Mammary epithelial cell (primary cell): ENCODE data around the gene STARD7.

Source experiments
- CTCF ChIP-seq, 2 donors: IDR thresholded peaks in 1 of 2; conservative IDR thresholded peaks in 1 of 2; 2 replicates each; pipeline ENCODE4 v1.5.1; 2011 to 2012; ENCODE audit warnings: inconsistent platforms in 2 of 2, low read length in 2 of 2, mild to moderate bottlenecking in 2 of 2, control low read depth in 1 of 2, low read depth in 1 of 2; ENCODE audit not compliant: insufficient read depth in 1 of 2; ENCODE audit errors: extremely low read depth in 1 of 2
- EZH2 ChIP-seq: IDR thresholded peaks from 2 replicates; pipeline ENCODE4 v1.6.1; 2012; ENCODE audit warnings: low read length, inconsistent platforms, borderline replicate concordance

GRCh38 chr2:96151595-96152303, 56.9 kb downstream of the STARD7 start:
- TF ChIP-seq CTCF (conservative IDR thresholded peaks at IDR 0.05 in 1 of 2, IDR thresholded peaks at IDR 0.05 in 1 of 2; ENCODE audit: extremely low read depth in 1 of 2, insufficient read depth in 1 of 2, low read depth in 1 of 2, low read length in 2 of 2) (no peak), EZH2 (no peak)
